Stromal cell of bone marrow (primary cell): ENCODE results near the gene ZNF436.

ENCODE experiments used
- DNase-seq: peaks from one replicate; pipeline ENCODE4 v3.0.0-alpha.2; 2012; ENCODE audit warnings: low read depth

ZNF436 gene

GRCh38 chr1:23369335-23370013, at the start of gene ZNF436:
Gene ZNF436 (minus strand): TSS chr1:23369836. CDS start chr1:23368005, 1,831 bp downstream.
- peak; percentile 79 for DNase-seq

DNA sequence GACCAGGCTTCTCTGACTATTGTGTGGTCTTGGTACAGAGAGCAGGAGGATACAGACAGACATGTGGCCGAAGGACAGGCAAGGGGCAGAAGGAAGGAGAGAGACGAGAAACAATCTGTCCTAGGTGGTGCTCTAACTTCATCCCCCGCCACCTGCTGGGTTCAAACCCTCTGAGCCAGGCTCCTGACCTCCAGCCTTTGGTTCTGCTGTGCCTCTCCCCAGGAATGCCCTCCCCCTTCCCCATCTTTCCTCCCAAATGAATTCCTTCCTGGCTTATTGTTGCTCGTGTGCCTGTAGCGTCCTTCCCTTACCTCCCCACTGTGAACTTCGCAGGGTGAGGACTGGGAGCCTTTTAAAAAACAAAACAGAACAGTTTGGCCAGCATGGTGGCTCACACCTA, 49.5 kb upstream of the ZNF436 start:
- no peak for DNase-seq

DNA sequence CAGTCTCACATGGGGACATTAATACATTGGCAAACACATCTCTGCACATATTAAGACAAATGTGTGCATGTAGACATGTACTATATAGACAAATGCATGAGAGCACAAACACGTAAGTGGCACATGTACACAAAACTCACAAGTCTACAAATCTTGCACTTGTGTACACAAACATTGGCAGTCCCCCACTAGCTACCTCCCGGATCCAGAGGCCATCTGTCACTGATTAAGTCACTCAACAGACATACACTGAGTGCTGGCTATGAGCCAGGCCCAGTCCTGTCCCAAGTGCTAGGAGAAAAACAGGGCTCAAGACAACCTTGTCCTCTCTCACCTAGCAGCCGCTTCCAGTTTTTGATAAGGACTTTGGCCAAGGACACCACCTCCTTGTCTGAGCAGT, 47.9 kb upstream of the ZNF436 start:
- no peak for DNase-seq

DNA sequence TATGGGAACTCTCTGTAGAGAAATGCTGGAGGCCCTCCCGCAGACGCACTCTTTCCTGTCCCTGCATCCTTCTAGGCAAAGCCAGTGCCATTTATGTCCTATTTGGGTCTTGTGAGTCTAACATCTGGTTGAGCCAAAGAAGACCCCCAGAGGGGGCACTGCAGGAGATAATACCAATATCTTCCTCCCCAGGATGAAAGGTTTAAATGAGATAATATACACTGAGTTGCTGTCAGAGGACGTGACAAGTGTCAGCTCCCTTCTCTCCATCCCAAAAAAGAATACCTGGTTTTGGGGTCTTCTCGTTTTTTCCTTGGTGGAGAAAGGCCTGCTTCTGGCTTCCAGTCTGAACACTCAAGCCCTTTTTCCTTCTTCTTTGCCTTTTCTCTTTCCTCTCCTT, 47.3 kb upstream of the ZNF436 start:
- no peak for DNase-seq

DNA sequence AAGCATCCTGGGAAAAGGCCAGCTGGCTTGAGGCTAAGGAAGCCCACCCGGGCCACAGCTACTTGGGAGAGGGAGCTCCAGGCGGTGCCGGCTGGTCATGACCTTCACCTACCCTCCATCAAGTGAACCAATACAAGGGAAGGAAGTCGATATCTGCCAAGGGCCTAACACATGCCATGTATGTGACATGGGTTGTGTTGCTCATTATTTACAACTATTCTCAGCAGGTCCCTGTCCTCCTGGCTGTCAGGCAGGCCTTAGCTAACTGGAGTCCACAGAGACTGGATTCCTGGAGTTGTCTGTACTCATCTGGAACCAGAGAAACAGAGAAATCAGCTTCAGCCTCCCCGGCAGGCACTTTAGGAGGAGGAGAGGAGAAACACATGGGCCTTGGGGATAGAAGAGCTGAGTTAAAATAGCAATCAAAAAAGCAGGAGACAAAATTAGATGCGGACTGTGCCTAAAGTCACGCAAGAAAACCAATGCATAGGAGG, 39.2 kb upstream of the ZNF436 start:
- DNase-seq, result no peak

- DNase-seq, result no peak
These were observed 37.5 kb upstream of the ZNF436 start for GRCh38 chr1:23407016-23407630.

DNA sequence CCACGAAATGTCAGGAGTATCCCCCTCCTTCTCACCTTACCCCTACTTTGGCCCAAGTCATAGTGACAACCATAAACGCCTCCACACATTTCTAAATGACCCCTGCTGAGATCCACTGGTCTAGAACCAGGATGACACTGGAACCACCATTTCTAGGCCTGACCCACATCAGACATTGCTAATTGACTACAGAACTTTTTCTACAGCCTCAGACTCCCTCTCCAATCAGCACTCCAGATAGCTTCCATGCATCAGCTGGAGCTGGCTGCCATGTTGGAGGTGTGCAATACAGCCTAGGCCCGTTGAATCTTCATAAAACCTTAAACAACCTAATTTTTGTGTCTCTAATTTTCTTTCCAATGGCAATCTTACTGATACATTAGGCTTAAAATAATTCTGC, 36.3 kb upstream of the ZNF436 start:
- DNase-seq, result no peak

DNA sequence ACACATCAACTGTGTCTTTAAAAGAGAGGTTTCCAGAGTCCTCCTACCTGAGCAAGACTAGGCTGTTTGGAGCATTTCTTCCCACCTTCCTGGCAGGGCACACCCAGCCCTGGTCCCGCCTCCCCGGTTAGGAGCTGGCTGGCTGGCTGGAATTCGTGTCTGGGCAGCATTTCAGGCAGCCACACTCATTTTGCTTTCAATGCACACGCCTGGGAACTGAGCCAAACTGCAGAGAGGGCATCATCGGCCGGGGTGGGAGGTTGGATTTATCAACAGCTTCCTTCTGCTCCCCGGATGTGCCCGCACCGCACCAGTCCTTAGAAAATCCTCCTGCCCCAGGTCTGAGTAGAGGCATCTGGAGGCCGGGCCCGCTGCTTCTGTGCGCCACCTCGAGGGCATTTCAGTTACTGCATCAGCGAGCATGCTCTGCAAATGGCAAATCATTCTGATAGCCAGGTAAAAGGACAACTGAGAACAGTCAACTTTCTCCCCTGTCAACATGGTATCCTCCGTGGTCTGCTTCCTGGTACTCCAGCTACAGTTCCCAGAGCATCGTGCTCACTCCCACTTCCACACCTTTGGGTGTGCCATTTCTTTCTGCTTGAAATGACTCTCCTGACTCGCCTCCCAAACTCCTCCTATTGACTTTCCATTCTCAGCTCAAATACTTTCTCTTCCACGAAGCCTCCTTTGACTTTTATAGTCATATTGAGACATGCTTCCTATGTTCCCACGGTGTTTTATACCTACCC, 34.3 kb upstream of the ZNF436 start:
- DNase-seq, result peak; percentile 89

- DNase-seq, result no peak
These were observed 33.7 kb upstream of the ZNF436 start for GRCh38 chr1:23403355-23403734.

- no peak for DNase-seq
These were observed 33.4 kb upstream of the ZNF436 start for GRCh38 chr1:23403038-23403336.

DNA sequence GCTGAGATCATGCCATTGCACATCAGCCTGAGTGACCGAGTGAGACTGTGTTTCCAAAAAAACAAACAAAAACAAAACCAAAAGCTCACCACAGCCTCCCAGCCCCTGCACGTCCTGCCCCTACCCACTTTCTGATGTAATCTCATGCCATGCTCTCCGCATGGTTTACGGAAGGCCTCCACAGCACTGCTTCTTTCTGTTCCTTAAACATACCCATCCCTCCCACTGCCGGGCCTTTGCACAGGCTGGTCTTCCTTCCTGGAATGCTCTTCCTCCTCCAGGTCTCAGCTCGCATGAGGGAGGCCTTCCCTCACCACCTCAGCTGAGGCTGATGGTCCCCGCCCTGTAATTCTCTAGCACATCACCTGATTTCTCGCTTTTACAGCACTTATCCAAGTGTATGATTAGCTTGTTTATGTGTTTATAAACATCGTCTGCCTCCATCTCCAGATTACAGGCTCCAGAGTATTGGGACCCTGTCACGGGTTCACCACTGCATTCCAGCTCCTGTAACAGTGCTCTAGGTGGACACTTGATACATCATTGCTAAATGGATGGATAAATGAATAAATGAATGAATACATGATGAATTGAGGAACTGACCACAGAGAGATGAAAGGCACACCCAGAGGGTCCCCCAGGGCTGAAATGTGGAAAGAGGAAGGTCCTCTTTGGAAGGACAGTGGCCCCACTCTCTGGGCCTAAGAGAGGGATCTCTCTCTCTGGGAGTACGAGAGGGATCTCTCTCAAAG, 32.8 kb upstream of the ZNF436 start:
- no peak for DNase-seq

- no peak for DNase-seq
These were observed 31.7 kb upstream of the ZNF436 start for GRCh38 chr1:23401313-23401712.

GRCh38 chr1:23400324-23401114, 30.9 kb upstream of the ZNF436 start:
- no peak for DNase-seq

DNA sequence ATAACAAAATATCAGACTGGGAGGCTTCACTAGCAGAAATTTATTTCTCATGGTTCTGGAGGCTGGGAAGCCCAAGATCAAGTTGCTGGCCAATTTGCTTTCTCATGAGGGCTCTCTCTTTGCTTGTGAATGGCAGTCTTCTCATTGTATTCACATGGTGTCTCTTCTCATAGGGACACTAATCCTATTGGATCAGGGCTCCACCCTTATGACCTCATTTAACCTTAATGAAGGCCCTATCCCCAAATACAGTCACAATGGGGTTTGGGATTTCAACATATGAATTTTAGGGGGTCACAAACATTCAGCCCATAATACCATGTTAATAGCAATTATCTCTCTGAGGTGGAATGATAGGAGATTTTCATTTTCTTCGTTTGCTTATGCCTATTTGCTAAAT, 29.6 kb upstream of the ZNF436 start:
- DNase-seq, result no peak

DNA sequence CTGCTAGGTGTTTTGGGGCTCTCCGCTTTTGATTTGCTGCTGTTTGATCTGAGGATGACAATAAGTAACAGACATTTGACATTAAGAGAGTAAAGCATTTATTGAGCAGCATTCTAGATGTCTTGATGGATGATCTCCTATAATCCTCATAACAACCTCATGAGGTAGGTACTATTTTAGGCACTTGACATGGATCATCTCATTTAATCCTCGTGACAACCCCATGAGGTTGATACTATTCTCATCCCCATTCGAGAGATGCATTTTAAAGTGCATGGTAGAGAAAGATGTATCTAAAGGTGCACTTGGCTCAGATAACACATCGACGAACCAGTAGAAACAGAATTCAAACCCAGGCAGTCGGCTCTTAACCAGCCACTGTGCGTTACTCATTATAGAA, 28.3 kb upstream of the ZNF436 start:
- no peak for DNase-seq

GRCh38 chr1:23396380-23396779, 26.7 kb upstream of the ZNF436 start:
- no peak for DNase-seq

- DNase-seq, result no peak
These were observed 26.2 kb upstream of the ZNF436 start for GRCh38 chr1:23395849-23396248.

GRCh38 chr1:23395154-23395724, 25.6 kb upstream of the ZNF436 start:
- no peak for DNase-seq

DNA sequence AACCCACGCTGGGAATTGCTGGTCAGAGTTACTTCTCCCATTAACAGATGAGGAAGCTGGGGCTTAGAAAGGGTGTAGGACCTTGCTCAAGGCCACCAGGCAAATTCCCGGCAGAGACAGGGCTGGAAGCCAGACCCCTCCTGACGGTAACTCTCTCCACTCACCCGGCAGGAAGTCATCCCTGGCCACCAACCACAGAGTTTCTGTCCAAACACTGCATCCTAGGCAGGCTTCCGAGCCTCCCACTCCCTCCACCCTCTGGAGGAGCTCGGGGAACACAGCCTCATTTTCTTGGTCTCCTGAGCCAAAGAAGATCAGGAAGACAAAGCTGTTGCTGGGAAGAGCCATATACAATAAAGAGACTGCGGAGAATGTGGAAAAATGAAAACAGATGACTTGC, 25.0 kb upstream of the ZNF436 start:
- peak; percentile 91 for DNase-seq

- peak; percentile 64 for DNase-seq
These were observed 24.5 kb upstream of the ZNF436 start for GRCh38 chr1:23394181-23394580.

DNA sequence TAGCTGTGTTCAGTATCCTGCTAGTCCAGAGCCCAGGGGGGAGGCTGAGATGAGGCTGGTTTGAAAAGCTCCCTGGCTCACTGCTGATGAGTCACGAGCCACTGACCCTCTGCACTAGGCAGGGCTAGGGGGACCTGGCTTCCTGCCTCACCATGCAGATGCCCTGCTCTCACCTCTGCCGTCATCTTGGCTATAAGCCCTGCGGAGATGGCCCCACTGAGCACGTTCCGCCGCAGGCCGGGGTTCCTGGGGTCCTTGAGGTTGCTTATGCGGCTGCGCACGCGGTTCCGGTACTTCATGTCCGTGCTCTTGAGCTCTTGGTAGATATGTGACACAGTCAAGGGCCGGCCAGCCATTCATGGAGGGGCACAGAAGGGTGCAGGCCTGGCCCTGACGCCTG, 24.1 kb upstream of the ZNF436 start:
- peak; percentile 63 for DNase-seq
